K562 (cell line): ENCODE data around the gene RHD. TPM values are rescaled to one million over a fixed set of nuclear protein-coding genes. Genes with fewer than 3 reads are reported as not detected.

ENCODE experiments used
- ARID1B ChIP-seq: fragments of 450-650 bp; IDR thresholded peaks from 2 replicates; pipeline ENCODE4 v1.6.1; 2016; ENCODE audit warnings: antibody characterized with exemption, mild to moderate bottlenecking, inconsistent platforms
- CCAR2 ChIP-seq: fragments of 200-400 bp; formaldehyde crosslinking; IDR thresholded peaks from 2 replicates; pipeline ENCODE4 v1.6.1; 2017; ENCODE audit warnings: mild to moderate bottlenecking, low read depth, low read length
- FOXK2 ChIP-seq, 2 experiments: fragments of 450-650 bp; IDR thresholded peaks in 1 of 2; conservative IDR thresholded peaks in 1 of 2; 2 replicates each; pipeline ENCODE4 v1.6.1; 2016; ENCODE audit warnings: low read depth in 2 of 2, mild to moderate bottlenecking in 1 of 2
- HDAC1 ChIP-seq, 2 experiments: fragments of 450-650 bp; IDR thresholded peaks; 2 replicates each; pipeline ENCODE4 v1.6.1; 2016 to 2017; ENCODE audit warnings: inconsistent platforms in 1 of 2, mild to moderate bottlenecking in 1 of 2, moderate library complexity in 1 of 2
- HSF4 ChIP-seq: fragments of 250-450 bp; sonication (Bioruptor Pico); IDR thresholded peaks from 2 replicates; pipeline ENCODE4 v2.1.2; 2022; ENCODE audit warnings: mild to moderate bottlenecking, moderate library complexity, borderline replicate concordance
- ILK ChIP-seq: fragments of 450-650 bp; IDR thresholded peaks from 2 replicates; pipeline ENCODE4 v1.6.1; 2016; ENCODE audit warnings: missing genetic modification characterization, low read depth, mild to moderate bottlenecking, missing compliant biosample characterization, moderate library complexity, borderline replicate concordance
- MAFF ChIP-seq: IDR thresholded peaks from 2 replicates; pipeline ENCODE4 v1.6.1; 2012; ENCODE audit warnings: low read length, improper control_type of control experiment
- MCM5 ChIP-seq: fragments of 450-650 bp; IDR thresholded peaks from 2 replicates; pipeline ENCODE4 v1.6.1; 2016; ENCODE audit warnings: low read depth
- TEAD1 ChIP-seq, 2 experiments: fragments of 450-650 bp in 1 of 2; sonication (generic) in 1 of 2; formaldehyde crosslinking; IDR thresholded peaks; 2 replicates each; pipeline versions ENCODE4 v1.4.0 to v1.8.0; 2020 to 2022; ENCODE audit warnings: mild to moderate bottlenecking in 2 of 2, missing genetic modification reagents in 1 of 2
- YY1 ChIP-seq, 3 experiments: IDR thresholded peaks; 2 replicates each; pipeline ENCODE4 v1.6.1; 2011; ENCODE audit warnings: low read length in 2 of 3, mild to moderate bottlenecking in 2 of 3, moderate library complexity in 2 of 3, borderline replicate concordance in 1 of 3, control low read depth in 1 of 3, low read depth in 1 of 3; ENCODE audit not compliant: insufficient read depth in 3 of 3, insufficient replicate concordance in 2 of 3, control insufficient read depth in 1 of 3, insufficient read length in 1 of 3; ENCODE audit errors: extremely low read depth in 1 of 3
- ZNF384 ChIP-seq: IDR thresholded peaks from 2 replicates; pipeline ENCODE4 v1.6.1; 2012; ENCODE audit warnings: low read depth, low read length, improper control_type of control experiment
- ZNF431 ChIP-seq: sonication (generic); formaldehyde crosslinking; IDR thresholded peaks from 2 replicates; pipeline ENCODE4 v1.8.0; 2022; ENCODE audit warnings: mild to moderate bottlenecking, missing genetic modification reagents
- polyA plus RNA-seq, 8 experiments: library from polyadenylated mRNA; depleted of rRNA in 4 of 8; stranded (reverse) in 5 of 8; unstranded in 3 of 8; fragments of >200 nt; fragmentation: Nextera tagmentation in 2 of 8; fragmentation: Illumina TruSeq in 1 of 8; extraction: Ambion mirVana in 2 of 8; extraction: Trizol in 1 of 8; gene quantifications; 2 replicates each; pipeline versions ENCODE4 v1.2.1 to v1.2.3, GENCODE V29; 2011 to 2014; ENCODE audit warnings: inconsistent platforms in 1 of 8, missing spikeins in 1 of 8
- total RNA-seq, 7 experiments: library from RNA; depleted of rRNA in 6 of 7; stranded (reverse); fragments of >200 nt in 6 of 7; fragmentation: Illumina TruSeq in 2 of 7; extraction: Trizol in 2 of 7; gene quantifications; 2 replicates each; pipeline versions ENCODE4 v1.2.1 to v1.2.3, GENCODE V29; 2011 to 2021; ENCODE audit warnings: low replicate concordance in 1 of 7
- TF ChIP-seq, protein P1 (sequence below), 2 experiments: fragments of 450-650 bp; IDR thresholded peaks; 2 replicates each; pipeline ENCODE4 v1.6.1; 2018; ENCODE audit warnings: mild to moderate bottlenecking in 2 of 2, low read depth in 1 of 2; ENCODE audit not compliant: partially characterized antibody in 2 of 2
- TF ChIP-seq, protein P2 (sequence below): fragments of 450-650 bp; IDR thresholded peaks from 2 replicates; pipeline ENCODE4 v1.6.1; 2018; ENCODE audit not compliant: partially characterized antibody
- TF ChIP-seq, protein P3 (sequence below): fragments of 200-800 bp; sonication (Bioruptor generic); IDR thresholded peaks from 2 replicates; pipeline ENCODE4 v1.6.1; 2017; ENCODE audit warnings: missing genetic modification characterization, missing compliant biosample characterization

RHD gene
- total and polyA plus RNA-seq, 9 of the 15 experiments (the other 6 are each of a cell fraction or from before 2014, with no cell fraction given): 8.8 to 32.4 (median 15.0) TPM

DNA sequence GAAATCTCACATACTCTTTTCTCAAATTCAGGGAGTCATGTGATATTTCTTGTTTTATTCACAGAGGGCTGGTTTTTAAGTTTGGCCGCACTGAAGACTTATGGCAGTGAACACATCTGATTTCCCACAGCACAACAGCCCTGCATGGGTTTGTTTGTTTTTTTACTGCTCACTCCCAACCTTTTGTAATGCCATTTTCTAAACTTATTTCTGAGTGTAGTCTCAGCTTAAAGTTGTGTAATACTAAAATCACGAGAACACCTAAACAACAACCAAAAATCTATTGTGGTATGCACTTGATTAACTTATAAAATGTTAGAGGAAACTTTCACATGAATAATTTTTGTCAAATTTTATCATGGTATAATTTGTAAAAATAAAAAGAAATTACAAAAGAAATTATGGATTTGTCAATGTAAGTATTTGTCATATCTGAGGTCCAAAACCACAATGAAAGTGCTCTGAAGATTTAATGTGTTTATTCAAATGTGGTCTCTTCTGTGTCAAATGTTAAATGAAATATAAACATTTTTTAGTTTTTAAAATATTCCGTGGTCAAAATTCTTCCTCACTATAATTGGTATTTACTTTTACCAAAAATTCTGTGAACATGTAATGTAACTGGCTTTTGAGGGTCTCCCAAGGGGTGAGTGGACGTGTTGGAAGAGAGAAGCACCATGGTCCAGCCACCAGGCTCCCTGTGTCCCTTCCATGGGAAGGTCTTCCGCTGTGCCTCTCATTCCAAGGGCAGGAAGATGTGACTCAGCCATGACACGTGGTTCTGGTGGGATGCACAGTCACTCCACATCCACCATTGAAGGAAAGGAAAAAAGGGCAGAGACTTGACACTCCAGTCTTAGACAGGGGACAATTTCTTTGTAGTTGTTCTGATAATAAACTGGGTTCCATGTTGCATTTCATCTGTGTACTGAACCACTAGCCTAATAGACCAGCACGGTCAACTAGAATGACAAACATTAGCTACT is 88.6 kb downstream of the RHD start (continued):
- TF ChIP-seq HDAC1 (IDR thresholded peaks at IDR 0.05): 0 out of 4 replicates have a peak, but pooled peaks of 1 of the 2 experiments have one; percentile 17
- no peak for TF ChIP-seq CCAR2
- TF ChIP-seq HSF4 (CRISPR knock-in tag): no peak
- 0 out of 2 replicates have a peak, but pooled peaks have one; percentile 44 for TF ChIP-seq ILK (tag)
- TF ChIP-seq ZNF384: no peak
- TF ChIP-seq TEAD1 (CRISPR knock-in tag; IDR thresholded peaks at IDR 0.05): 0 out of 4 replicates have a peak, but pooled peaks of 1 of the 2 experiments have one; percentile 53
- TF ChIP-seq MAFF: no peak
- 0 out of 4 replicates have a peak, but pooled peaks of 1 of the 2 experiments have one; percentile 23 for TF ChIP-seq FOXK2 (conservative IDR thresholded peaks at IDR 0.05 in 1 of 2, IDR thresholded peaks at IDR 0.05 in 1 of 2; ENCODE audit: low read depth in 2 of 2)
- TF ChIP-seq YY1 (IDR thresholded peaks at IDR 0.05; ENCODE audit: borderline replicate concordance in 1 of 3, control insufficient read depth in 1 of 3, extremely low read depth in 1 of 3, insufficient read depth in 3 of 3, insufficient read length in 1 of 3, insufficient replicate concordance in 2 of 3, low read depth in 1 of 3, low read length in 2 of 3): peak in 1 of 3 experiments; percentile 51
- TF ChIP-seq ZNF431 (CRISPR knock-in tag): no peak
- TF ChIP-seq, protein P1, sequence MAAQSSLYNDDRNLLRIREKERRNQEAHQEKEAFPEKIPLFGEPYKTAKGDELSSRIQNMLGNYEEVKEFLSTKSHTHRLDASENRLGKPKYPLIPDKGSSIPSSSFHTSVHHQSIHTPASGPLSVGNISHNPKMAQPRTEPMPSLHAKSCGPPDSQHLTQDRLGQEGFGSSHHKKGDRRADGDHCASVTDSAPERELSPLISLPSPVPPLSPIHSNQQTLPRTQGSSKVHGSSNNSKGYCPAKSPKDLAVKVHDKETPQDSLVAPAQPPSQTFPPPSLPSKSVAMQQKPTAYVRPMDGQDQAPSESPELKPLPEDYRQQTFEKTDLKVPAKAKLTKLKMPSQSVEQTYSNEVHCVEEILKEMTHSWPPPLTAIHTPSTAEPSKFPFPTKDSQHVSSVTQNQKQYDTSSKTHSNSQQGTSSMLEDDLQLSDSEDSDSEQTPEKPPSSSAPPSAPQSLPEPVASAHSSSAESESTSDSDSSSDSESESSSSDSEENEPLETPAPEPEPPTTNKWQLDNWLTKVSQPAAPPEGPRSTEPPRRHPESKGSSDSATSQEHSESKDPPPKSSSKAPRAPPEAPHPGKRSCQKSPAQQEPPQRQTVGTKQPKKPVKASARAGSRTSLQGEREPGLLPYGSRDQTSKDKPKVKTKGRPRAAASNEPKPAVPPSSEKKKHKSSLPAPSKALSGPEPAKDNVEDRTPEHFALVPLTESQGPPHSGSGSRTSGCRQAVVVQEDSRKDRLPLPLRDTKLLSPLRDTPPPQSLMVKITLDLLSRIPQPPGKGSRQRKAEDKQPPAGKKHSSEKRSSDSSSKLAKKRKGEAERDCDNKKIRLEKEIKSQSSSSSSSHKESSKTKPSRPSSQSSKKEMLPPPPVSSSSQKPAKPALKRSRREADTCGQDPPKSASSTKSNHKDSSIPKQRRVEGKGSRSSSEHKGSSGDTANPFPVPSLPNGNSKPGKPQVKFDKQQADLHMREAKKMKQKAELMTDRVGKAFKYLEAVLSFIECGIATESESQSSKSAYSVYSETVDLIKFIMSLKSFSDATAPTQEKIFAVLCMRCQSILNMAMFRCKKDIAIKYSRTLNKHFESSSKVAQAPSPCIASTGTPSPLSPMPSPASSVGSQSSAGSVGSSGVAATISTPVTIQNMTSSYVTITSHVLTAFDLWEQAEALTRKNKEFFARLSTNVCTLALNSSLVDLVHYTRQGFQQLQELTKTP (IDR thresholded peaks at IDR 0.05; ENCODE audit: low read depth in 1 of 2, partially characterized antibody in 2 of 2): no peak
- TF ChIP-seq ARID1B: peak; percentile 60
- TF ChIP-seq, protein P2, sequence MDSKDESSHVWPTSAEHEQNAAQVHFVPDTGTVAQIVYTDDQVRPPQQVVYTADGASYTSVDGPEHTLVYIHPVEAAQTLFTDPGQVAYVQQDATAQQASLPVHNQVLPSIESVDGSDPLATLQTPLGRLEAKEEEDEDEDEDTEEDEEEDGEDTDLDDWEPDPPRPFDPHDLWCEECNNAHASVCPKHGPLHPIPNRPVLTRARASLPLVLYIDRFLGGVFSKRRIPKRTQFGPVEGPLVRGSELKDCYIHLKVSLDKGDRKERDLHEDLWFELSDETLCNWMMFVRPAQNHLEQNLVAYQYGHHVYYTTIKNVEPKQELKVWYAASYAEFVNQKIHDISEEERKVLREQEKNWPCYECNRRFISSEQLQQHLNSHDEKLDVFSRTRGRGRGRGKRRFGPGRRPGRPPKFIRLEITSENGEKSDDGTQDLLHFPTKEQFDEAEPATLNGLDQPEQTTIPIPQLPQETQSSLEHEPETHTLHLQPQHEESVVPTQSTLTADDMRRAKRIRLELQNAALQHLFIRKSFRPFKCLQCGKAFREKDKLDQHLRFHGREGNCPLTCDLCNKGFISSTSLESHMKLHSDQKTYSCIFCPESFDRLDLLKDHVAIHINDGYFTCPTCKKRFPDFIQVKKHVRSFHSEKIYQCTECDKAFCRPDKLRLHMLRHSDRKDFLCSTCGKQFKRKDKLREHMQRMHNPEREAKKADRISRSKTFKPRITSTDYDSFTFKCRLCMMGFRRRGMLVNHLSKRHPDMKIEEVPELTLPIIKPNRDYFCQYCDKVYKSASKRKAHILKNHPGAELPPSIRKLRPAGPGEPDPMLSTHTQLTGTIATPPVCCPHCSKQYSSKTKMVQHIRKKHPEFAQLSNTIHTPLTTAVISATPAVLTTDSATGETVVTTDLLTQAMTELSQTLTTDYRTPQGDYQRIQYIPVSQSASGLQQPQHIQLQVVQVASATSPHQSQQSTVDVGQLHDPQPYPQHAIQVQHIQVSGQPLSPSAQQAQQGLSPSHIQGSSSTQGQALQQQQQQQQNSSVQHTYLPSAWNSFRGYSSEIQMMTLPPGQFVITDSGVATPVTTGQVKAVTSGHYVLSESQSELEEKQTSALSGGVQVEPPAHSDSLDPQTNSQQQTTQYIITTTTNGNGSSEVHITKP: peak; percentile 38
- TF ChIP-seq, protein P3, sequence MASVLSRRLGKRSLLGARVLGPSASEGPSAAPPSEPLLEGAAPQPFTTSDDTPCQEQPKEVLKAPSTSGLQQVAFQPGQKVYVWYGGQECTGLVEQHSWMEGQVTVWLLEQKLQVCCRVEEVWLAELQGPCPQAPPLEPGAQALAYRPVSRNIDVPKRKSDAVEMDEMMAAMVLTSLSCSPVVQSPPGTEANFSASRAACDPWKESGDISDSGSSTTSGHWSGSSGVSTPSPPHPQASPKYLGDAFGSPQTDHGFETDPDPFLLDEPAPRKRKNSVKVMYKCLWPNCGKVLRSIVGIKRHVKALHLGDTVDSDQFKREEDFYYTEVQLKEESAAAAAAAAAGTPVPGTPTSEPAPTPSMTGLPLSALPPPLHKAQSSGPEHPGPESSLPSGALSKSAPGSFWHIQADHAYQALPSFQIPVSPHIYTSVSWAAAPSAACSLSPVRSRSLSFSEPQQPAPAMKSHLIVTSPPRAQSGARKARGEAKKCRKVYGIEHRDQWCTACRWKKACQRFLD (CRISPR knock-in tag): peak; percentile 72; the same call in 1 of the 2 replicates
- TF ChIP-seq MCM5: no peak
